Measurements from ENCODE around the gene IL20RA. TPM values are rescaled to one million over a fixed set of nuclear protein-coding genes. Genes with fewer than 3 reads are reported as not detected.

IL20RA gene
- polyA plus RNA-seq, 1 of the 3 experiments (the other 2 are of a cell fraction) = 0.10 TPM

DNA sequence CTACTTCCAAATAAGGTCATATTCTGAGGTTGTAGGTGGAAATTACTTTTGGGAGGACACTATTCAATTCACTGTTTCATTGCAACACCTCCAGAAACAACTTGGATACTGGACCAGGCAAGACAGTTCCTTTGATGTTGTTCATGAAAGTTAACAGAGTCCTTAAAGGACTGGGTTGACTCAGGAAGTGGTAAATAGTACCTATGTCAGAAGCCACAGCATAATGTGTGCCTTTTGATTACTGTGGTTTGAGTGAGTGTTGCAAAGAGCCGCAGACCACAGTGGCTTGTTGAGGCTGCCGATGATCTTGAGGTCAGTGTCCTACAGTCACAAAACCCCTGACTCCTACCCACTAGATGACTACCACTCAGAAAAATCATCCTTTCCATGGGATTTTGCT, 10.9 kb downstream of the IL20RA start (continued):
- TF ChIP-seq, protein P1, sequence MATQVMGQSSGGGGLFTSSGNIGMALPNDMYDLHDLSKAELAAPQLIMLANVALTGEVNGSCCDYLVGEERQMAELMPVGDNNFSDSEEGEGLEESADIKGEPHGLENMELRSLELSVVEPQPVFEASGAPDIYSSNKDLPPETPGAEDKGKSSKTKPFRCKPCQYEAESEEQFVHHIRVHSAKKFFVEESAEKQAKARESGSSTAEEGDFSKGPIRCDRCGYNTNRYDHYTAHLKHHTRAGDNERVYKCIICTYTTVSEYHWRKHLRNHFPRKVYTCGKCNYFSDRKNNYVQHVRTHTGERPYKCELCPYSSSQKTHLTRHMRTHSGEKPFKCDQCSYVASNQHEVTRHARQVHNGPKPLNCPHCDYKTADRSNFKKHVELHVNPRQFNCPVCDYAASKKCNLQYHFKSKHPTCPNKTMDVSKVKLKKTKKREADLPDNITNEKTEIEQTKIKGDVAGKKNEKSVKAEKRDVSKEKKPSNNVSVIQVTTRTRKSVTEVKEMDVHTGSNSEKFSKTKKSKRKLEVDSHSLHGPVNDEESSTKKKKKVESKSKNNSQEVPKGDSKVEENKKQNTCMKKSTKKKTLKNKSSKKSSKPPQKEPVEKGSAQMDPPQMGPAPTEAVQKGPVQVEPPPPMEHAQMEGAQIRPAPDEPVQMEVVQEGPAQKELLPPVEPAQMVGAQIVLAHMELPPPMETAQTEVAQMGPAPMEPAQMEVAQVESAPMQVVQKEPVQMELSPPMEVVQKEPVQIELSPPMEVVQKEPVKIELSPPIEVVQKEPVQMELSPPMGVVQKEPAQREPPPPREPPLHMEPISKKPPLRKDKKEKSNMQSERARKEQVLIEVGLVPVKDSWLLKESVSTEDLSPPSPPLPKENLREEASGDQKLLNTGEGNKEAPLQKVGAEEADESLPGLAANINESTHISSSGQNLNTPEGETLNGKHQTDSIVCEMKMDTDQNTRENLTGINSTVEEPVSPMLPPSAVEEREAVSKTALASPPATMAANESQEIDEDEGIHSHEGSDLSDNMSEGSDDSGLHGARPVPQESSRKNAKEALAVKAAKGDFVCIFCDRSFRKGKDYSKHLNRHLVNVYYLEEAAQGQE (IDR thresholded peaks at IDR 0.05; ENCODE audit: low read depth, low read length) = no peak
- no peak for TF ChIP-seq GATA2 (CRISPR knock-in tag; IDR thresholded peaks at IDR 0.05)
- TF ChIP-seq POLR2AphosphoS5 (IDR thresholded peaks at IDR 0.05; ENCODE audit: low read depth, low read length) = no peak
- no peak for TF ChIP-seq RCOR1 (IDR thresholded peaks at IDR 0.05; ENCODE audit: low read length)
- TF ChIP-seq, protein P2, sequence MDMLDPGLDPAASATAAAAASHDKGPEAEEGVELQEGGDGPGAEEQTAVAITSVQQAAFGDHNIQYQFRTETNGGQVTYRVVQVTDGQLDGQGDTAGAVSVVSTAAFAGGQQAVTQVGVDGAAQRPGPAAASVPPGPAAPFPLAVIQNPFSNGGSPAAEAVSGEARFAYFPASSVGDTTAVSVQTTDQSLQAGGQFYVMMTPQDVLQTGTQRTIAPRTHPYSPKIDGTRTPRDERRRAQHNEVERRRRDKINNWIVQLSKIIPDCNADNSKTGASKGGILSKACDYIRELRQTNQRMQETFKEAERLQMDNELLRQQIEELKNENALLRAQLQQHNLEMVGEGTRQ (IDR thresholded peaks at IDR 0.05; ENCODE audit: borderline replicate concordance, low read depth, low read length) = no peak
- TF ChIP-seq MEF2A (IDR thresholded peaks at IDR 0.05; ENCODE audit: borderline replicate concordance, low read depth) = no peak
- no peak for TF ChIP-seq TEAD4 (IDR thresholded peaks at IDR 0.05; ENCODE audit: borderline replicate concordance, insufficient read depth)

DNA sequence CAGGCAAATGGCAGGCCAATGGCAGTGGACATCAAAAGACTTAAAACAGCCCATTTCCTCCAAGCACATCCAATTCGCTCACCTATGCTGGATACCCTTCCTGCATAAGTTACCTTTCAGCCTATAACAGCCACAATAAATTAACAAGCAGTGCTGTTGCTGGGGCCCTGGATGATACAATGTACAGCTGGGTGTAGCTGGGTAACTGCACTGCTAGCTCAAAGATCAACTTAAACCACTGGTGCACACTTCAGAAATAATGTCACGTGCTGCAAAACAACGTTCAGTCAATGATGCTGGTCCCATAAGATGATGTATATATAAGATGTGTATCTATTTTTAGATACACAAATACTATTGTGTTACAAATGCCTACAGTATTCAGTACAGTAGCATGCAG, 13.6 kb downstream of the IL20RA start:
- no peak overlapping the region for H3K27ac ChIP-seq (ENCODE audit: low read depth in 2 of 2, low read length in 1 of 2)
- H3K4me3 ChIP-seq (ENCODE audit: low read depth in 2 of 2, low read length in 1 of 2) = no peak overlapping the region
- H3K36me3 ChIP-seq (replicated peaks in 1 of 2; ENCODE audit: control insufficient read depth in 1 of 2, insufficient read depth in 2 of 2, low read length in 1 of 2) = no peaks in the 10 kb centered on the region
- no peaks in the 10 kb centered on the region for H3K79me2 ChIP-seq (ENCODE audit: insufficient read depth)
- TF ChIP-seq, protein P3, sequence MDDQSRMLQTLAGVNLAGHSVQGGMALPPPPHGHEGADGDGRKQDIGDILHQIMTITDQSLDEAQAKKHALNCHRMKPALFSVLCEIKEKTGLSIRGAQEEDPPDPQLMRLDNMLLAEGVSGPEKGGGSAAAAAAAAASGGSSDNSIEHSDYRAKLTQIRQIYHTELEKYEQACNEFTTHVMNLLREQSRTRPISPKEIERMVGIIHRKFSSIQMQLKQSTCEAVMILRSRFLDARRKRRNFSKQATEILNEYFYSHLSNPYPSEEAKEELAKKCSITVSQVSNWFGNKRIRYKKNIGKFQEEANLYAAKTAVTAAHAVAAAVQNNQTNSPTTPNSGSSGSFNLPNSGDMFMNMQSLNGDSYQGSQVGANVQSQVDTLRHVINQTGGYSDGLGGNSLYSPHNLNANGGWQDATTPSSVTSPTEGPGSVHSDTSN (IDR thresholded peaks at IDR 0.05) = no peak
- 16% methylated on average over 3 of the region's 3 CpGs for WGBS (ENCODE audit: low lambda C conversion rate)
- ChIA-PET CTCF (interaction anchor here (1.0 to 1.1 kb wide), 2 partner anchors 8 to 75 kb away, joined by 3 read pairs; no protein-coding TSS in a partner anchor), POLR2A (no interaction called here)
- H3K4me2 ChIP-seq = no peak overlapping the region
- no peaks in the 10 kb centered on the region for H3K4me1 ChIP-seq (ENCODE audit: control insufficient read depth in 1 of 2, insufficient read depth in 2 of 2, low read depth in 1 of 2, low read length in 1 of 2)
- no peak overlapping the region for H2AFZ ChIP-seq (ENCODE audit: low read depth)
- H3K9me3 ChIP-seq = no peaks in the 10 kb centered on the region
- no peak overlapping the region for H3K9ac ChIP-seq
- H3K27me3 ChIP-seq (ENCODE audit: insufficient read depth) = no peaks in the 10 kb centered on the region
- no peaks in the 10 kb centered on the region for H3K9me2 ChIP-seq
- no peaks in the 10 kb centered on the region for H4K20me1 ChIP-seq (ENCODE audit: insufficient read depth)
- DNase-seq = no peak
- H3F3A ChIP-seq (replicated peaks; ENCODE audit: insufficient read depth) = no peaks in the 10 kb centered on the region

DNA sequence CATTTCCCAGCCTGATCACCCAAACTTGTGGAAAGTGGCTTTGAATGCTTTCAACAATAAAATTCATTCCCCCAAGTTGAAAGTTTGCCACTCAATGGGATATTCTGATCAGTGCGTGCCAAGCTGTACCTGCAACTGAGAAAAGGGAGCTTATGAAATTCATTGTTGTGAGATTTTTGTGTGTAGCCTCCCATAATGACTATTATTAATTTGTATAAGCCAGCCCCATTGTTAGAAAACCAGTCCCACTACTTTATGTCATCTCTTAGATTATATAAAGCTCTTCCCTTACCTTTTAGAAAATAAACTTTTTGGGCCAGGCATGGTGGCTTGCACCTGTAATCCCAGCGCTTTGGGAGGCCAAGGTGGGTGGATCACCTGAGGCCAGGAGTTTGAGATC, 15.9 kb downstream of the IL20RA start:
- Histone ChIP-seq H3K9me2 (no peaks in the 10 kb centered on the region), H3K4me1 (ENCODE audit: control insufficient read depth in 1 of 2, insufficient read depth in 2 of 2, low read depth in 1 of 2, low read length in 1 of 2) (no peaks in the 10 kb centered on the region), H4K20me1 (ENCODE audit: insufficient read depth) (no peaks in the 10 kb centered on the region), H3K79me2 (ENCODE audit: insufficient read depth) (no peaks in the 10 kb centered on the region), H3K36me3 (replicated peaks in 1 of 2; ENCODE audit: control insufficient read depth in 1 of 2, insufficient read depth in 2 of 2, low read length in 1 of 2) (no peaks in the 10 kb centered on the region), H3K9ac (no peak overlapping the region), H3K27ac (ENCODE audit: low read depth in 2 of 2, low read length in 1 of 2) (no peak overlapping the region), H3K4me2 (no peak overlapping the region), H3K27me3 (ENCODE audit: insufficient read depth) (no peaks in the 10 kb centered on the region), H3K9me3 (no peaks in the 10 kb centered on the region), H3K4me3 (ENCODE audit: low read depth in 2 of 2, low read length in 1 of 2) (no peak overlapping the region), H2AFZ (ENCODE audit: low read depth) (no peak overlapping the region), H3F3A (replicated peaks; ENCODE audit: insufficient read depth) (no peaks in the 10 kb centered on the region)
- CTCF ChIA-PET = interaction anchor here (1.2 to 2.1 kb wide), 4 partner anchors 10 to 237 kb away, joined by 3 to 7 read pairs (median 5); partner anchors contain the start of genes IL20RA and MAP3K5
- POLR2A ChIA-PET = no interaction called here
- TF ChIP-seq FOSL2 (IDR thresholded peaks at IDR 0.05; ENCODE audit: borderline replicate concordance, low read depth) (no peak), EP300 (IDR thresholded peaks at IDR 0.05; ENCODE audit: borderline replicate concordance in 1 of 2, low read depth in 1 of 2, low read length in 1 of 2) (no peak), FOXM1 (IDR thresholded peaks at IDR 0.05; ENCODE audit: low read depth) (no peak)
- TF ChIP-seq, protein P1 (IDR thresholded peaks at IDR 0.05; ENCODE audit: low read depth, low read length) = no peak
- no peak for DNase-seq
- 25% methylated on average over 2 of the region's 2 CpGs for WGBS (ENCODE audit: low lambda C conversion rate)

Measured in SK-N-SH (cell line).